Esophagus squamous epithelium (tissue), 4 donors: Measurements from ENCODE around the gene TBPL1.

Experiments
- CTCF ChIP-seq, 6 experiments: fragments of 450-650 bp in 4 of 6; fragments of 200-600 bp in 2 of 6; sonication (generic) in 2 of 6; IDR thresholded peaks; one replicate each; pipeline ENCODE4 v1.5.1; 2016 to 2019; ENCODE audit warnings: antibody characterized with exemption in 6 of 6, mild to moderate bottlenecking in 4 of 6, moderate library complexity in 4 of 6
- POLR2A ChIP-seq, 4 donors: fragments of 450-650 bp; IDR thresholded peaks; one replicate each; pipeline ENCODE4 v1.6.1; 2017; ENCODE audit warnings: antibody characterized with exemption in 4 of 4, mild to moderate bottlenecking in 4 of 4, moderate library complexity in 3 of 4

GRCh38 chr6:133938533-133938932 lies 14.5 kb upstream of the TBPL1 start:
- TF ChIP-seq POLR2A (IDR thresholded peaks at IDR 0.05) (no peak), CTCF (IDR thresholded peaks at IDR 0.05) (no peak)
